GM18498 (cell line): Measurements from ENCODE around the gene TRIML2.

Experiments used
- ATAC-seq: cut with Tn5 transposase; IDR thresholded peaks from one replicate; pipeline ENCODE4 v1.9.1; 2021; ENCODE audit warnings: mild to moderate bottlenecking, moderate library complexity; ENCODE audit not compliant: unreplicated experiment

TRIML2 gene, protein sequence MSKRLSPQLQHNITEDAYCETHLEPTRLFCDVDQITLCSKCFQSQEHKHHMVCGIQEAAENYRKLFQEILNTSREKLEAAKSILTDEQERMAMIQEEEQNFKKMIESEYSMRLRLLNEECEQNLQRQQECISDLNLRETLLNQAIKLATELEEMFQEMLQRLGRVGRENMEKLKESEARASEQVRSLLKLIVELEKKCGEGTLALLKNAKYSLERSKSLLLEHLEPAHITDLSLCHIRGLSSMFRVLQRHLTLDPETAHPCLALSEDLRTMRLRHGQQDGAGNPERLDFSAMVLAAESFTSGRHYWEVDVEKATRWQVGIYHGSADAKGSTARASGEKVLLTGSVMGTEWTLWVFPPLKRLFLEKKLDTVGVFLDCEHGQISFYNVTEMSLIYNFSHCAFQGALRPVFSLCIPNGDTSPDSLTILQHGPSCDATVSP

DNA sequence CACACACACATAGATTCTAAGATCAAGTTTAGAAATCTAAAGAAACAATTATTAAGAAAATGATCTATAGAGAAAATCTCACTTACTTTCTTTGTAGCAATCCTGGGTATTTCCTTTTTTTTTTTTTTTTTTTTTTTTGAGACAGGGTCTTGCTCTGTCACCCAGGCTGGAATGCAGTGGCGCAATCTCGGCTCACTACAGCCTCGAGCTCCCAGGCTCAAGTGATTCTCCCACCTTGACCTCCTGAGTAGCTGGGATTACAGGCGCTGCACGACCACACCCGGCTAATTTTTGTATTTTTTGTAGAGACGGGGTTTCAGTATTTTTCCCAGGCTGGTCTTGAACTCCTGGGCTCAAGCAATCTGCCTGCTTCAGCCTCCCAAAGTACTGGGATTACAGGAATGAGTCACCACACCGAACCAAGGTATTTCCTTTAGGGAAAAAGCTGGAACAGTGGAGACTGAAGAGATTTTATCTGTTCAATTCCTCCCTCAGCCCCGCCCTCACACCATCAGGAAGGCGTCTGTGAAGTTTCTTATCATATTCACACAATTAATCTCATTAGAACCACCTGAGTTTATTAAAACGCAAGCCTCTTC lies at the start of gene TRIML2:
TRIML2 (minus strand) TSS at position 447 of the 599 bp plus-strand sequence. CDS start 4,235 bp downstream, outside the sequence.
- no peak for ATAC-seq

DNA sequence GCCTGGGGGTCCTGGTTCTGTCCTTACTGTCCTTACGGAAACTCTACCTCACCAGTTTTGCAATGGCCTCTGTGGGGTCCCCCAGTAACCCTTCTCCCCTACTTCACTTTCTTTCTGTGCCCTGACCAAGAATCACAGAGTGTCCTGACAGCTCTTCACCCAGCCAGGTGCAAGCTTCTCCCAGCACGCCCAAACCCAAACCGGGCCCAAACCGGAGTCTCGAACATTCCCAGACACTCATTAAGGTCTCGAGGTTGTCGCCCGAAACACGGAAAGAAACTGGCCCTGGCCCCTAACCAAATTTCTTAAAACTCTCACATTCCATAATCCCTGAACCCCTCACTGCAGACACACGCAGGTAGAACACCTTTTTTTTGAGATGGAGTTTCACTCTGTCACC lies 48.9 kb upstream of the TRIML2 start:
- no peak for ATAC-seq

DNA sequence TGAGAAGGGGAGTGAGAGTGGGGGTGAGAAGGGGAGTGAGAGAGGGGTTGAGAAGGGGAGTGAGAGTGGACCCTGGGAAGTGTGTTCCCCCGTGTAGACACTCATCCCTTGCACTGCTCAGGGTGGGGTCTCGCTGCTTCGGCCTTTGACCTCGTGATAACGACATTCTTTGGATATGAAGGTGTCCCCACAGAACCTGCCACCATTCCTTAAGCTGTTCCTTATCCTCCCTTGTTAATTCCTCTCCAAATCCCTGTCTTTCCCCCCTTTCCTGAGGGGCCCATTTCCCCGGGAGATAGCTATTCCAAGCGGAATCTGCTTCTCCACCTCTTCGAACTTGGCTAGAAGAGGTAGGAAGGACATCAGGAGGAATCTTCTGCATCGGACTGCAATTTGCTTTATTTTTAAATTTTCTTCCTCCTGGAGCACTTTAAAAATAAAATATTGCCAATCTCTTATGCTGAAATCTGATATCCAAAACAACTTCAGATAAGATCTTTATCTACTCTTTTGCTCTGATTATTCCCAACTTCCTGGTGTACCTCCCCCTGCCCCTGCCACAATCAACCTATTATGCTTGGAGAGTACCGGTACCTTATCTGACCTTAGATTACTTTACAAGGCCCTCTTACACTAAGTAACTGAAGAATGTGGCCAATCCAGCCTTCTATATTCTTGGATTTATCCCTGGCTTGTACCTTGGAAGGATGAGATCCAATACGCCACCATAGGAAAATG lies 45.4 kb upstream of the TRIML2 start:
- ATAC-seq: no peak

DNA sequence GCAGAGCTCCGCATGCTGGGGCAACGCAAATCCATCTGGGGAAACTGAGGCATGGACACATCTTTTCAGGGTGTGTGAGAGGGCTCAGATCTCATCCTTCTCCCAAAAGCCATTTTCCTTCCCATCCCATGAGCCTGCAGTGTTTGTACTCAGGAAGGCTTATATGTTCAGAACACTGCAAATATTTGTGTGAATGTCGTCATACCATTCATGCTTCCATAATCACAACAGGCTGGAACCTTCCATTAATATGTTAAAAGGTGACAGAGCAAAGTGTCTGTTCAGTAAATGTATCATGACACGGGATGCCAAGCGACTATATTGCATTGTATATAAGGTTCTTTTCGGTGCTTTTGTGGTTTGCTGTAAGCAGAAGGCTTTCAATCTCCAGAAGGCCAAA lies 38.4 kb upstream of the TRIML2 start:
- ATAC-seq: no peak

DNA sequence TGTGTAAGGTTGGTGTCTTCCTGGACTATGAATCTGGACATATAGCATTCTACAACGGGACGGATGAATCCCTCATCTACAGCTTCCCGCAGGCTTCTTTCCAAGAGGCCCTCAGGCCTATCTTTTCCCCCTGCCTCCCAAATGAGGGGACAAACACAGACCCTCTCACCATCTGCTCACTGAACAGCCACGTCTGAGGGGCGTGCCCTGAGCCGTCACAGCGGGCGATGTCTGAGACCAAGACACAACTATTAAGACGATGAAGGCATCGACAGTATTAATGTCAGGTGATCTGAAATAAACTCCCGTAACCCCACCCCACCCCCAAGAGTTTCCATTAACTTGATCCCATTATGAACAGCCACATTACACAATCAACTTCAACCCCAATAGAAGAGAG lies 37.8 kb upstream of the TRIML2 start:
- no peak for ATAC-seq

DNA sequence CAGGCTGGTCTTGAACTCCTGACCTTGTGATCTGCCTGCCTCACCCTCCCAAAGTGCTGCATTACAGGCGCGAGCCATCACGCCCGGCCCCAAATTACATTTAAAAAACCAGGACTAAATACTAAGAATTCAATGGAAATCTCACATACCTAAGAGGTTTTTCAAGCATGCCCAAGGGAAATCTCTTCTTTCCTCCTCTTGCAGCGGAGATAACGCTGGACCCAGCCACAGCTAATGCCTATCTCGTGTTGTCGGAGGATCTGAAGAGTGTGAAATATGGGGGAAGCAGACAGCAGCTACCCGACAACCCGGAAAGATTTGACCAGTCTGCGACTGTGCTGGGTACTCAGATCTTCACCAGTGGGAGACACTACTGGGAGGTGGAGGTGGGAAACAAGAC lies 37.2 kb upstream of the TRIML2 start:
- ATAC-seq: no peak

DNA sequence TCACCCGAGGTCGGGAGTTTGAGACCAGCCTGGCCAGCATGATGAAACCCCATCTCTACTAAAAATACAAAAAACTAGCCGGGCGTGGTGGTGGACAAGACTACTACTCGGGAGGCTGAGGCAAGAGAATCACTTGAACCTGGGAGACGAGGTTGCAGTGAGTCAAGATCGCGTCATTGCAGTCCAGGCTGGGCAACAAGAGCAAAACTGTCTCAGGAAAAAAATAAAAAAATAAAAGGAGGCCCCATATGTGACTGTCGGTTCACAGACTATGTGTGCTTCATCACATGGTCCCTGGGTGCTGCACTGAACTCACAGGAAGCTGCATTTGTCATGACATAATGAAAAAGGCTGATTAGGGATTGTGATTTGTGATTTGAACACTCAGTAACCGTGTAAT lies 36.2 kb upstream of the TRIML2 start:
- ATAC-seq: no peak

DNA sequence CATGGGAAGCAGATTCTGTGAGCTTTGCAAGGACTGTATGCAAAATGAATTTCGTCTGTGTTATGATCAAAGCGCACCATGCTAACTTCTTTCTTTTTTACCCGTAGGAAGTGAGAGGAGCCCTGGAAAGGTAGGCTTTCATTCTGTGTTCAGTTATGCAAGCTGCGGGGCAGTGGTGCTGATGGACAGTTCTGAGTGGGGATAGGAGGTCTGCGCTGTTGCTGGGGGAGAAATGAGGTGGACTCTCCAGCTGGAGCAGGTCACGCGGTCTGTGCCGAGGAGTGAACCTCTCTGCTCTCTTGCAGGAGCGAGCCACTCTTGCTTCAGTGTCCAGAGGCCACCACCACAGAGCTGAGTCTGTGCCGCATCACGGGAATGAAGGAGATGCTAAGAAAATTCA lies 34.3 kb upstream of the TRIML2 start:
- ATAC-seq: no peak

DNA sequence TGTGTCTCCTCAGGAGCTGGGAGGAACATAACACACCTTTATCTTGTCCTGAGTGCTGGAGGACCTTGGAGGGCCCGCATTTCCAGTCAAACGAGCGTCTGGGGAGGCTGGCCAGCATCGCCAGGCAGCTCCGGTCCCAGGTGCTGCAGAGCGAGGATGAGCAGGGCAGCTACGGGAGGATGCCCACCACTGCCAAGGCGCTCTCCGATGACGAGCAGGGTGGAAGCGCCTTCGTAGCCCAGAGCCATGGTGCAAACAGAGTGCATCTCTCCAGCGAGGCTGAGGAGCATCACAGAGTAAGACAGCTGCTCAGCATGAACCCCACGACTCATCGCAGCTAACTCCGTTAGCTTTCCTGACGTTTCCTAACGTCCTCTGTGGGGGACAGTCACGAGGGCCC lies 30.3 kb upstream of the TRIML2 start:
- ATAC-seq: no peak

DNA sequence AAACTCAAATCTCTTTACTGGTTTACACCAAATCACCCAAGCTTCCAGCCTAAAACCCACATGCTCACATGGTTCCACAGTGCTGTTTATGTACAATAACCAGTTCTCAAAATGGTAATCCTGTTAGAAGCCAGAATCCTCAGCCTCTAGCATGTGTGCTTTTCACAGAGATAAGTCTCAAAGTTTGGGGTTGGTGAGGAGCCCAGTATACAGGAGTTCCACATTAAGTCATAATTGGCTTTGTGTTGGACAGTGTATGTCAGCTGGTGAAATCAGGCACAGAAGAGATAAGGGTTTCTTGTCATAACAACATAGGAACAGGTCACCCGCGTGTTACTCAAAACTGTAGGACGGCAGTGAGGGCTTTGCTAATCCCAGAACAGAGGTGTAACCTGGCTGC lies 29.7 kb upstream of the TRIML2 start, which contains the start of gene TRIML1:
TRIML1 (plus strand) TSS at position 301 of the 400 bp plus-strand sequence. CDS start 118 bp downstream, outside the sequence.
- no peak for ATAC-seq

DNA sequence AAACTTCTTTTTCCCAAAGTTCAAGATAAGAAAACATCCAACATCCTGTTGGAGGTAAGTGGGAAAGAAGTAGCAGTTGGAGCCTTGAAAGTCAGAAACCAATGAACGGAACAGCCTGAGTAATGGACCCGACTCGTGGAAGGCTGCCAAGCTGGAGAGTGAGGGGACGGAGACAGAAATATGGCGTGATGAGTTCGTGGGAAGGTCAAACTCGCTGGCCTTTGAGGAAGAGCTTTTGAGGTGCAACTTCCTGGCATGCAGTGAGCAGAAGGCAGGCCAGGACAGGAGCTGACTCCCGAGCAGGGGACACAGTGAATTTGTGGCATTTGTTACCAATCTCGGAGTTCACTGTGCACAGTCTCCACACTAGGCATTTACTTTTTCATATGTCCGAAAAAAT lies 28.8 kb upstream of the TRIML2 start:
- ATAC-seq: no peak

DNA sequence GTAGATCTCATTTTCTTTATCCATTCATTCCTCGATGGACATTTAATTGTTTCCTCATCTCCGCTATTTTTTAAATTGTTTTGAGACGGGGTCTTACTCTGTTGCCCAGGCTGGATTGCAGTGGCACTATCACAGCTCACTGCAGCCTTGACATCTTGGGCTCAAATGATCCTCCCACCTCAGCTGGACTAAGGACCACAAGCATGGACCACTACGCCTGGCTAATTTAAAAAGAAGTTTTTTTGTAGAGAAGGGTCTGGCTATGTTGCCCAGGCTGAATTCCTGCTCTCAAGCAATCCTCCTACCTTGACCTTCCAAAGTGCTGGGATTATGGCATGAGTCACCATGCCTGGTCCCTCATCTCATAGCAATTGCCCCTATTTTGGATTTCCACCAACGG lies 22.8 kb upstream of the TRIML2 start:
- no peak for ATAC-seq

DNA sequence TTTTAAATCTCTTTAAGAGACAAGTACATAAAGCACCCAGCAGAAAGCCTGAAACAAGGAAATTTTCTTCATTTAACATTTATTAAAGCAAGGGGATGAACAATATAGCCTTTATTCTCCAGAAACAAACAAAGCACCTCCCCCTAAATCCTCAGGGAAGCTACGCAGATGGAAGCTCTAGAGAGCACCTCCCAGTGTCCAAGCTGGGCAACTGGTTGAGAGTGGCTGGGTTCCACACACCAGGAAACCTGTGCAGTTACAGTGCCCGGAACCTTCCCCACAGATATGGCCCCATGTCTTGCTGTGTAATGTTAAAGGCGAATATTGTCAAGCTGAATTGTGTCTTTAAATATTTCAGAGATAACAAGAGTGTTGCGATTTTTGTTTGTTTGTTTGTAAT lies 21.0 kb upstream of the TRIML2 start:
- no peak for ATAC-seq

DNA sequence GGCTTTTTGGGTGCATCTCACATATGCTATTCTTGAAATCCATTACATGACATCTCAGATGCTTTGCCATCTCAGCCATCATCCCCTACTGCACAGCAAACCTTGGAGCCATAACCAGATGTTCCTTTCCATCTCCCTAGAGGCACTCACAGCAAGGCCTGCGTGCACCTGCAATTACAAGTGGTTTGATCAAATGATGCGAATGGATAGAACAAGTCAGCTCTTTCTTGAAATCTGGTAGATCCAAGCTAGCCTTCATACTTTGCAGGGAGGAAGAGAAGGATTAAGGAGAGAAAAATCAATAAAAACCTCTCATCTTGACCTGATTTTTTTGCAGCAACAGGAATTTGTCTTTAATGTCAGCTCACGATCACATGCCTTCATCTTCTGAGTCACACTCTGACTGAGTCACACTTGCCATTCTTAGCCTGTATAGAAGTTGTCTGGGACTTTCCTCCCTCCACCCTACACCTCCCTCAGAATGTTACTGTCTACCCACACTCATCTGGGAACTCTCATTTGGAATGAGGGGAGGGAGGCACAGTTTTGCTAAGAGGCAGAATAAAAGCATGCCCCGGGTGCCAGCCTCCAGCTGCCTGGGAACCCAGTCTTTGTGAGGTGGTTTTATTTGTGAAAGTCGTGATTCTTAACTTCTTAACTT lies 17.9 kb upstream of the TRIML2 start:
- no peak for ATAC-seq

DNA sequence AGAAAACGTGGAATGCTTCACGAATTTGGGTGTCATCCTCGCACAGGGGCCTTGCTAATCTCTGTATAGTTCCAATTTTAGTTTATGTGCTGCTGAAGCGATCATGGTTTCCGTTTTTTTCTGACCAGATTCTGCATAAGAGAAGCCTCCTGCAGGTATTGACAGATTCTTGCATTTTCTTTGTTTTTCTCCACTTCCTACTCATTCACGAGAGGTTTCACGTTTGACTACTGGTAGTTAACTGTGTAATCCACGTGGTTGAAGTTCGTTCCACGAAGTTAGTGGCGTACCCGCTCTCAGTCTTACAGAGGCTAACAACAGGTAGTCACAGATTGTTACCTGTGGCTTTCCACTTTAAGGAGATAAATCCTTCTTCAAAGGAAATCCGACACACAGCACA lies 12.1 kb upstream of the TRIML2 start:
- ATAC-seq: no peak

DNA sequence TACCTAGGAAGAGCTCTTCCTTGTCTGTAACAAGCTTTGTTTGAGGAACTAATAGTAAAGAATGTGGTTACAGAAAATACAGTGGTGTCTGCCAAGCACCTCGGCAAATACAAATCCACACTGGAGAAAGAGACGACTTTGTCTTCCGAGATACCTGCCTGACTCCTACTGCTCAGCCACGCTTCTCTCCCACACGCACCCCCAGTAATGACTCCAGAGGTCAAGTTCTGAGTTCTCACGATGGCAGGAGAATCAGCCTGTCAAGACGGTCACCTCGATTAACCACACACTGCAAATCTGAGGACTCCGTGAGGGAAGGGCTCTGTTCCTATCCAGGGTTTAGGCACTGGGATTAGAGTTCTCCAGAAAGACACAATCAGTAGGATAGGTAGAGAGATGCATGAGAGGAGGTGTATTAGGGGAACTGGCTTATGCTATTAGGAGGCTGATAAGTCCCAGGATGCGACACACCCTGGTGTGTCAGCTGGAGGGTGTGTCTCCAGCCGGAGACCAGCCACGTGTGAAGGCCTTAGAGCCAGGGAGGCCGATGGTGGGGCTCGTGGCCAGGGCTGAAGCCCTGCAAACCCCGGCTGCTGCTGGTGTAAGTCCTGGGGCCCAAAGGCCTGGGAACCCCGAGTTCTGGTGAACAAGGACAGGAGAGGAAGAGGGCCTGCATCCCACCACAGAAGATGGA lies 8.4 kb upstream of the TRIML2 start:
- no peak for ATAC-seq

DNA sequence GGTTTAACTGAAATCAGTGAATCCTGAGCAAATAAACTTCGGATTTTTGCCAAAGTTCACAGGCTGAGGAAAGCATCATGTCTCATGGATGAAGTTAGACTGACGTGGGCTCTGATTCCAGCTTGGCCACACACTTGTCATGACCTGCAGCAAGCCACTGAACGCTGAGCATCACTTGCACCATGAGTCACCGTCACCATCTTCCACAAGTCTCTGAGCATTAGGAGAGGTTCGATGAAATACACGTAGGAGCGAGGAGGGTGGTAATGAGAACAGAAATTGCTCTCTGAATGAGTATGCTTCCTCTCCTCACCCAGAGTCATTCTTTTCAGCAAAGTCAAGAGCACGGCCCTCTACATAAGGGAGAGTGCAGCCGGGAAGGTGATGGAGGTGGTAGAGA lies 3.8 kb upstream of the TRIML2 start:
- no peak for ATAC-seq

DNA sequence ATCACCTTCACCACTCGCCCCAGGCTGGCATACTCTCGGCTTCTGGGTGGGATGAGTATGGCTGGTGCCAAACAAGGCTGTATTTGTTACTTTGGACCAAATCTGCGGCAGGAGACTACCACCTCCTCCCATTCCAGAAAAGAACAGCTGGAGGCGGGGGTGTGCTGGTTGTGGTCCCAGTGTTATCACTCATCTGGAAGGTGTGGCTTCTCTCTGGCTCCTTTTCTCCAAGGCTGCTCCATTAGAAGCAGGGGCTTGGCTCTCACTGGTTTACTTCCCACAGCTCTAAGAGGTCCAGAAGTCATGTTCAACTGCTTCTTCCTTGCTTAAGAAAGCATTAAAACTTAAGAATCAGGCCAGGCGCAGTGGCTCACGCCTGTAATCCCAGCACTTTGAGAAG lies 2.6 kb upstream of the TRIML2 start:
- ATAC-seq: no peak

DNA sequence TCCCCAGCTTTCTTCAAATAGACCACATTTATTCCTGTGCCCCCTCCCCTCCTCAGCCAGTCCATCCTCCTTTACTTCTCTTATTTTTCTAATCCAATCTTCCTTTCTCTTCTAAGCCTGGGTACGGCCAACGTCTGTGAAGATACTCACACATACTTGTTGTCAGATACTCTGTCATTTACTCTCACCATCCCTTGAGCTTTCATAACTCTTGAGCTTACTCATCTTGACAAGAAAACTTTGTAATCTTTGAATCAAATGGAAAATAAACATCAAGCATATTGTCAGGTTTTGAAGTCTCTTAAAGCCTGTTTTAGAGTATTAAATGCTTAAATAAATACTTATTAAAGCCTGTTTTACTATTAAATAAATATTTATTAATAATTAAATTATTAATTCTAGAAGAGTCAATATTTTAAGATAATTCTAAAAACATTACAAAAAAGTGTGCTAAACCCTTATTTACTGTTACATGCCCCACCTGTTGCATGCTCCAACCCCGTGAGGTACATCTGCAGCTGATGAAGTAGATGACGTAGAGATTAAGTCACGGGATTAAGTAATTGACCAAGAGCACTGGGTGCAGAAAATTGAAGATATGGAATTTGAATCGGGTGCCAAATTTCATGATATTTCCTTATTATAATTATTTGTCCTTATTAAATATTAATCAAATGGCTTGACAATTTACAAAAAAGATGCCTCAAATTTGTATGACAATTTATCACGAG lies 1.5 kb upstream of the TRIML2 start:
- ATAC-seq: no peak

DNA sequence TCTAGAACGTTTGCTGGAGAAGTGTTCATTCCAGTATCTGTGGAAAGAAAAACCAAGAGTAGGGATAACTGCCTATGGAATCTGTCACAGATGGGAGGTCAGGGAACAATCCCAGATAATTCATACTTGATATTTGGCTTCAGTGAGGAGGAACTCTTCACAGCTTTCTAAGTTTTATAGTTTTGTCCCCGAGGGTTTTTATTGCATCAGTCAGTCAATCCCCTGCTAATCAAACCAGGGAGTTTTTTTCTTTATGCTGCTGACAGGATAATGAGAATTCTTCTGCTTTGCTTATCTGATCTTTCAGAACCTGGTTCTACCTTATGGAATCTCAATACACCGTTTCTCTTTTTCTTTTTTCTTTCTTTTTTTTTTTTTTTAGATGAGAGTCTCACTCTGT lies 633 bp upstream of the TRIML2 start:
- no peak for ATAC-seq
